ENCODE data around the gene COL9A3.
"Not testable (repeated sequence)": the region's sequence is repeated elsewhere in the genome, so short reads cannot be mapped to it uniquely, and the experiment has no call there.

COL9A3 gene

DNA sequence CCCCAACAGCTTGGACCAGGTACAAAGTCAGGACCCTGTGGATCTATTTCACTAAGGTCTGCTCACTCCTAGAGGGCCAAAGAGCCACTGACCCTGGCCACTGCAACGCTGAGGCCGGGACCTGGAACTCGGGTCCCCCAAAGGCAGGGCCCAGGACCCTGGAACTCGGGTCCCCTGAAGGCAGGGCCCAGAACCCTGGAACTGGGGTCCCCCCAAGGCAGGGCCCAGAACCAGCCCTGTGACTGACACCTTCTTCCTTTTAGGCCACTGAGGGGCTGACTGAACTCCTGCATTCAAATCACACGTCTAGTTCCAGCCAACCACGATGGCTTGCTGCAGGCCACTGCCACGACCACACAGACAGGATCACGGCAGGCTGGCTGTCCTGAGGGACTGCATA is 35.3 kb downstream of the COL9A3 start:
- H3K9me3 ChIP-seq (ENCODE audit: insufficient read depth, low read length), result no peaks in the 10 kb centered on the region
- H4K20me1 ChIP-seq (ENCODE audit: insufficient read depth, low read length), result peaks cover 71% of the 10 kb centered on the region
- TF ChIP-seq CTCF (IDR thresholded peaks at IDR 0.05; ENCODE audit: low read depth, low read length) (no peak), EZH2phosphoT487 (IDR thresholded peaks at IDR 0.05; ENCODE audit: low read depth) (no peak)
- no peak overlapping the region for H3K4me2 ChIP-seq (ENCODE audit: low read length)
- H3K27me3 ChIP-seq (ENCODE audit: low read depth, low read length), result no peaks in the 10 kb centered on the region
- no peak overlapping the region for H3K9ac ChIP-seq (ENCODE audit: low read length)
- no peak overlapping the region for H3K4me3 ChIP-seq (ENCODE audit: low read length)
- H2AFZ ChIP-seq (ENCODE audit: low read depth, low read length), result no peak overlapping the region
- H3K36me3 ChIP-seq (replicated peaks; ENCODE audit: low read depth, low read length), result peaks cover 84% of the 10 kb centered on the region
- peaks cover 43% of the 10 kb centered on the region for H3K4me1 ChIP-seq (ENCODE audit: low read length)
- H3K79me2 ChIP-seq (ENCODE audit: low read length), result peaks cover 100% of the 10 kb centered on the region
- 0 out of 2 replicates have a peak overlapping the region, but pooled peaks have one; percentile 17 for H3K27ac ChIP-seq (ENCODE audit: low read length)

DNA sequence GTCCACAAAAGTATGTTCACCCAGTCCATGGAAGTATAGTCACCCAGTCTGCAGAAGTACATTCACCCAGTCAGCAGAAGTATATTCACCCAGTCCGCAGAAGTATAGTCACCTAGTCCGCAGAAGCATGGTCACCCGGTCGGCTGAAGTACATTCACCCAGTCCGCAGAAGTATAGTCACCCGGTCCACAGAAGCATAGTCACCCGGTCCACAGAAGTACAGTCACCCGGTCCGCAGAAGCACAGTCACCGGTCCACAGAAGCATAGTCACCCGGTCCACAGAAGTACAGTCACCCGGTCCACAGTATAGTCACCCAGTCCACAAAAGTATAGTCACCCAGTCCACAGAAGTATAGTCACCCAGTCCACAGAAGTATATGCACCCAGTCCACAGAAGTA is 36.0 kb downstream of the COL9A3 start:
- H4K20me1 ChIP-seq (ENCODE audit: insufficient read depth, low read length), result peaks cover 66% of the 10 kb centered on the region
- TF ChIP-seq EZH2phosphoT487 (IDR thresholded peaks at IDR 0.05; ENCODE audit: low read depth) (no peak), CTCF (IDR thresholded peaks at IDR 0.05; ENCODE audit: low read depth, low read length) (no peak)
- H3K9me3 ChIP-seq (ENCODE audit: insufficient read depth, low read length), result no peaks in the 10 kb centered on the region
- H3K4me1 ChIP-seq (ENCODE audit: low read length), result peaks cover 50% of the 10 kb centered on the region
- H3K79me2 ChIP-seq (ENCODE audit: low read length), result peaks cover 100% of the 10 kb centered on the region
- no peak overlapping the region for H3K27ac ChIP-seq (ENCODE audit: low read length)
- H3K4me3 ChIP-seq (ENCODE audit: low read length), result no peak overlapping the region
- no peaks in the 10 kb centered on the region for H3K27me3 ChIP-seq (ENCODE audit: low read depth, low read length)
- H3K9ac ChIP-seq (ENCODE audit: low read length), result no peak overlapping the region
- H3K36me3 ChIP-seq (replicated peaks; ENCODE audit: low read depth, low read length), result peaks cover 83% of the 10 kb centered on the region
- H2AFZ ChIP-seq (ENCODE audit: low read depth, low read length), result no peak overlapping the region
- no peak overlapping the region for H3K4me2 ChIP-seq (ENCODE audit: low read length)

DNA sequence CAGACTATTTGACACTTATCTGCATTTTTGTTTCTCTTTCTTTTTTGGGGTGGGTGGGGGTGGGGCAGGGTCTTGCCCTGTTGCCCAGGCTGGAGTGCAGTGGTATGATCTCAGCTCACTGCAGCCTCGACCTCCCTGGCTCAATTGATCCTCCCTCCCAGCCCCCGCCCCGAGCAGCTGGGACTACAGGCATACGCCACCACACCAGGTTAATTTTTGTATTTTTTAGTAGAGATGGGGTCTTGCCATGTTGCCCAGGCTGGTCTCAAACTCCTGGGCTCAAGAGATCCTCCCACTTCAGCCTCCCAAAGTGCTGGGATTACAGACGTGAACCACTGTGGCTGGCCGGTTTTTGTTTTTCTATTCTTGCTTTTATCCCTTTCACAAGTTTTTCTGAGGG is 36.5 kb downstream of the COL9A3 start:
- H2AFZ ChIP-seq (ENCODE audit: low read depth, low read length); H3K4me3 ChIP-seq (ENCODE audit: low read length); H3K9ac ChIP-seq (ENCODE audit: low read length); H3K9me3 ChIP-seq (ENCODE audit: insufficient read depth, low read length); H3K27me3 ChIP-seq (ENCODE audit: low read depth, low read length); H3K4me2 ChIP-seq (ENCODE audit: low read length): not testable (repeated sequence)
- Histone ChIP-seq H3K79me2 (ENCODE audit: low read length) (peaks cover 100% of the 10 kb centered on the region), H3K27ac (ENCODE audit: low read length) (peak overlapping the region; percentile 97), H4K20me1 (ENCODE audit: insufficient read depth, low read length) (peaks cover 61% of the 10 kb centered on the region), H3K36me3 (replicated peaks; ENCODE audit: low read depth, low read length) (peaks cover 82% of the 10 kb centered on the region), H3K4me1 (ENCODE audit: low read length) (peaks cover 54% of the 10 kb centered on the region)

DNA sequence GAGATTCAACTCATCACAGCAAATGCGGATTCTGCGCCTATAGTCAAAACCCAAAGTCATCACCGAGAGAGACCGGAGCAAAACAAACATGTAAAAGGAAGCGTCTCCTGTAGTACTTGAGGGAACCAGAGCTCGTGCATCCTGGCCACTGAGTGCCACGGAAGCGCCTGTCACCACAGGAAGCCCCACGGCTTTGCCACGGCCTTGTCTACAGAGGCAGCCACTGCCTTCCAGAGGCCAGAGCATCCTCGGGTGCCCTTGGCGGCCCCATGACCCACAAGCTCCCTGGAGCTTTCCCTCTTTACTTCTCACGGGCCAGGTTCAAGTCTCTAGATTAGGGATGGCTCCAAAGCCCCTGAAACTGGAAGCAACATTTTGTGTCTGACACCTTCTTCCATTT is 37.3 kb downstream of the COL9A3 start:
- H3K79me2 ChIP-seq (ENCODE audit: low read length), result peaks cover 100% of the 10 kb centered on the region
- TF ChIP-seq CTCF (IDR thresholded peaks at IDR 0.05; ENCODE audit: low read depth, low read length) (no peak), EZH2phosphoT487 (IDR thresholded peaks at IDR 0.05; ENCODE audit: low read depth) (no peak)
- H3K9me3 ChIP-seq (ENCODE audit: insufficient read depth, low read length), result no peaks in the 10 kb centered on the region

More for the DNA sequence above, 37.3 kb downstream of the COL9A3 start:
- H3K27ac ChIP-seq (ENCODE audit: low read length), result peak overlapping the region; percentile 97
- H3K9ac ChIP-seq (ENCODE audit: low read length), result peak overlapping the region; percentile 20; the same call in 1 of the 2 replicates
- H3K4me3 ChIP-seq (ENCODE audit: low read length), result no peak overlapping the region
- no peak overlapping the region for H2AFZ ChIP-seq (ENCODE audit: low read depth, low read length)
- H4K20me1 ChIP-seq (ENCODE audit: insufficient read depth, low read length), result peaks cover 56% of the 10 kb centered on the region
- no peak overlapping the region for H3K4me2 ChIP-seq (ENCODE audit: low read length)
- H3K4me1 ChIP-seq (ENCODE audit: low read length), result peaks cover 62% of the 10 kb centered on the region
- no peaks in the 10 kb centered on the region for H3K27me3 ChIP-seq (ENCODE audit: low read depth, low read length)
- peaks cover 84% of the 10 kb centered on the region for H3K36me3 ChIP-seq (replicated peaks; ENCODE audit: low read depth, low read length)

Measured in OCI-LY3 (cell line).